ENCODE results near the gene TMEM255A. TPM values are rescaled to one million over a fixed set of nuclear protein-coding genes. Genes with fewer than 3 reads are reported as not detected.

Gene TMEM255A
- total and polyA plus RNA-seq, 12 donors: 0.09 to 1.3 (median 0.30) TPM; not detected in 1

- Histone ChIP-seq H3K27me3 (peaks cover 0 to 84% (median 0%) of the 10 kb centered on the region in 7 donors), H3K27ac (no peak overlapping the region), H3K36me3 (no peaks in the 10 kb centered on the region), H3K9me3 (no peaks in the 10 kb centered on the region), H3K4me1 (no peaks in the 10 kb centered on the region), H3K4me3 (no peak overlapping the region)
- 66 to 80% methylated on average over 4 of the region's 4 CpGs for WGBS, 2 donors
- ATAC-seq: no peak
- intact Hi-C loops (cut with DNase I): loop anchor here in 4 of 10 donors (10.0 kb wide), 1 partner anchor 156 kb away; no protein-coding TSS in a partner anchor
- no peak for DNase-seq
- no peak for TF ChIP-seq CTCF (IDR thresholded peaks at IDR 0.05)
These were observed 7.2 kb upstream of the TMEM255A start for GRCh38 chrX:120318411-120318810.

GRCh38 chrX:120316587-120317283, 5.5 kb upstream of the TMEM255A start:
- H3K4me1 ChIP-seq: no peaks in the 10 kb centered on the region
- H3K27ac ChIP-seq: no peak overlapping the region
- no peak for DNase-seq
- intact Hi-C loops (cut with DNase I): loop anchor here in 4 of 10 donors (10.0 kb wide), 1 partner anchor 158 kb away; no protein-coding TSS in a partner anchor
- no peaks in the 10 kb centered on the region for H3K9me3 ChIP-seq
- peaks cover 0 to 92% (median 0%) of the 10 kb centered on the region in 7 donors for H3K27me3 ChIP-seq
- H3K4me3 ChIP-seq: no peak overlapping the region
- TF ChIP-seq CTCF (IDR thresholded peaks at IDR 0.05): no peak
- WGBS, 2 donors: 71 to 74% methylated on average over 5 of the region's 5 CpGs
- H3K36me3 ChIP-seq: no peaks in the 10 kb centered on the region
- no peak for ATAC-seq

- no peak for DNase-seq
- 24 to 49% methylated on average over 4 of the region's 4 CpGs for WGBS, 2 donors
- Histone ChIP-seq H3K9me3 (no peaks in the 10 kb centered on the region), H3K4me3 (no peak overlapping the region), H3K4me1 (peaks cover 0 to 7% (median 4%) of the 10 kb centered on the region in 9 donors), H3K27me3 (peaks cover 0 to 90% (median 5%) of the 10 kb centered on the region in 7 donors), H3K27ac (no peak overlapping the region), H3K36me3 (no peaks in the 10 kb centered on the region)
- TF ChIP-seq CTCF (IDR thresholded peaks at IDR 0.05): no peak
- intact Hi-C loops (cut with DNase I): loop anchor here in 4 of 10 donors (10.0 kb wide), 1 partner anchor 159 kb away; no protein-coding TSS in a partner anchor
- no peak for ATAC-seq
These were observed 4.5 kb upstream of the TMEM255A start for GRCh38 chrX:120315776-120316175.

- H3K27ac ChIP-seq: no peak overlapping the region
- TF ChIP-seq CTCF (IDR thresholded peaks at IDR 0.05): no peak
- no peak overlapping the region for H3K4me3 ChIP-seq
- no peaks in the 10 kb centered on the region for H3K9me3 ChIP-seq
- no peaks in the 10 kb centered on the region for H3K36me3 ChIP-seq
- WGBS, 2 donors: 38 to 50% methylated on average over 4 of the region's 4 CpGs
- peaks cover 0 to 25% (median 6%) of the 10 kb centered on the region in 9 donors for H3K4me1 ChIP-seq
- DNase-seq (no peak), ATAC-seq (no peak)
- peaks cover 0 to 93% (median 23%) of the 10 kb centered on the region in 7 donors for H3K27me3 ChIP-seq
- intact Hi-C loops (cut with DNase I): loop anchor here in 4 of 10 donors (10.0 kb wide), 1 partner anchor 163 kb away; no protein-coding TSS in a partner anchor
These were observed 434 bp upstream of the TMEM255A start for GRCh38 chrX:120311727-120312063.
